Retinal pigment epithelial cell (primary cell): Measurements from ENCODE around the gene SYNGAP1.

ENCODE experiments used
- DNase-seq: peaks from one replicate; pipeline ENCODE4 v3.0.0-alpha.2; 2010; ENCODE audit warnings: low read depth
- H3K4me3 ChIP-seq: 2 replicates; pipeline ENCODE4 v1.5.1; 2011; ENCODE audit warnings: mild to moderate bottlenecking, low read length, control low read depth, moderate library complexity
- CTCF ChIP-seq: conservative IDR thresholded peaks from 2 replicates; pipeline ENCODE4 v1.5.1; 2011; ENCODE audit warnings: low read depth, low read length, control low read depth, inconsistent platforms

SYNGAP1 gene

GRCh38 chr6:33437666-33438065 lies 17.8 kb downstream of the SYNGAP1 start:
- H3K4me3 ChIP-seq, result no peak overlapping the region
- TF ChIP-seq CTCF, result no peak
- DNase-seq, result no peak

GRCh38 chr6:33438978-33439594 lies 19.2 kb downstream of the SYNGAP1 start:
- no peak for TF ChIP-seq CTCF
- no peak for DNase-seq
- H3K4me3 ChIP-seq, result no peak overlapping the region

- H3K4me3 ChIP-seq, result no peak overlapping the region
- no peak for TF ChIP-seq CTCF
- DNase-seq, result no peak
Observed at GRCh38 chr6:33439956-33440648, 20.2 kb downstream of the SYNGAP1 start.

- no peak for DNase-seq
- no peak for TF ChIP-seq CTCF
- H3K4me3 ChIP-seq, result no peak overlapping the region
Observed at GRCh38 chr6:33440649-33441309, 20.9 kb downstream of the SYNGAP1 start.

- H3K4me3 ChIP-seq, result no peak overlapping the region
- DNase-seq, result no peak
- TF ChIP-seq CTCF, result no peak
Observed at GRCh38 chr6:33441457-33441856, 21.6 kb downstream of the SYNGAP1 start.

- TF ChIP-seq CTCF, result no peak
- H3K4me3 ChIP-seq, result no peak overlapping the region
- DNase-seq, result no peak
Observed at GRCh38 chr6:33442283-33442682, 22.4 kb downstream of the SYNGAP1 start.

- no peak overlapping the region for H3K4me3 ChIP-seq
- no peak for TF ChIP-seq CTCF
- DNase-seq, result no peak
Observed at GRCh38 chr6:33443025-33443424, 23.2 kb downstream of the SYNGAP1 start.
